Activated CD4-positive, alpha-beta T cell treated with anti-CD3 and anti-CD28 coated beads for 4 hours (primary cell): ENCODE results near the gene REEP5.
"Not testable (repeated sequence)": the region's sequence is repeated elsewhere in the genome, so short reads cannot be mapped to it uniquely, and the experiment has no call there.

Experiments used
- DNase-seq, 2 donors: peaks; one replicate each; pipeline ENCODE4 v3.0.0-alpha.2; 2020

REEP5 gene

GRCh38 chr5:112931473-112931872 lies 9.4 kb upstream of the REEP5 start:
- no peak for DNase-seq

- no peak for DNase-seq
These were observed 8.0 kb upstream of the REEP5 start for GRCh38 chr5:112930082-112930344.

- DNase-seq: no peak
These were observed 7.5 kb upstream of the REEP5 start for GRCh38 chr5:112929336-112930081.

GRCh38 chr5:112923988-112924387 lies 2.0 kb upstream of the REEP5 start:
- no peak for DNase-seq

- peak in 1 of 2 donors; percentile 16 for DNase-seq
These were observed 1.3 kb upstream of the REEP5 start for GRCh38 chr5:112923148-112923917.

- DNase-seq: peak; percentile 40 to 59
These were observed 798 bp downstream of the REEP5 start for GRCh38 chr5:112921026-112921832.

- DNase-seq: no peak
These were observed 2.1 kb downstream of the REEP5 start for GRCh38 chr5:112919972-112920371.

- no peak for DNase-seq
These were observed 3.3 kb downstream of the REEP5 start for GRCh38 chr5:112918679-112919078.

- no peak for DNase-seq
These were observed 3.9 kb downstream of the REEP5 start for GRCh38 chr5:112918136-112918535.

- DNase-seq: no peak
These were observed 4.5 kb downstream of the REEP5 start for GRCh38 chr5:112917453-112917995.

GRCh38 chr5:112915831-112916230 lies 6.2 kb downstream of the REEP5 start:
- DNase-seq: no peak

GRCh38 chr5:112914584-112914983 lies 7.4 kb downstream of the REEP5 start:
- DNase-seq: no peak

- no peak for DNase-seq
These were observed 11.5 kb downstream of the REEP5 start for GRCh38 chr5:112910529-112910928.

- DNase-seq: no peak
These were observed 13.2 kb downstream of the REEP5 start for GRCh38 chr5:112908854-112909253.

GRCh38 chr5:112907166-112907631 lies 14.8 kb downstream of the REEP5 start:
- DNase-seq: no peak

- DNase-seq: no peak
These were observed 15.4 kb downstream of the REEP5 start for GRCh38 chr5:112906637-112907036.

- DNase-seq: not testable (repeated sequence)
These were observed 17.0 kb downstream of the REEP5 start for GRCh38 chr5:112904996-112905395.

- no peak for DNase-seq
These were observed 19.5 kb downstream of the REEP5 start for GRCh38 chr5:112902561-112902960.

- no peak for DNase-seq
These were observed 26.3 kb downstream of the REEP5 start for GRCh38 chr5:112895682-112896081.

GRCh38 chr5:112892776-112893175 lies 29.3 kb downstream of the REEP5 start:
- DNase-seq: no peak

- DNase-seq: not testable (repeated sequence)
These were observed 30.0 kb downstream of the REEP5 start for GRCh38 chr5:112892066-112892465.

GRCh38 chr5:112886975-112887374 lies 35.1 kb downstream of the REEP5 start:
- DNase-seq: peak in 1 of 2 donors; percentile 11

- DNase-seq: no peak
These were observed 37.0 kb downstream of the REEP5 start for GRCh38 chr5:112885001-112885400.
